Smooth muscle cell (in vitro differentiated cells): ENCODE data around the gene TBC1D2. TPM values are rescaled to one million over a fixed set of nuclear protein-coding genes. Genes with fewer than 3 reads are reported as not detected.

Source experiments
- DNase-seq: peaks from one replicate; lab custom pipeline; 2025; ENCODE audit not compliant: unreplicated experiment; lab: John Stamatoyannopoulos, UW
- H2AFZ ChIP-seq: fragments of 200-600 bp; sonication (generic); 2 replicates; pipeline ENCODE4 v1.6.0; 2016; ENCODE audit warnings: antibody characterized with exemption, low read depth, mild to moderate bottlenecking
- H3F3A ChIP-seq: fragments of 200-600 bp; sonication (generic); 2 replicates; pipeline ENCODE4 v1.6.0; 2017; ENCODE audit warnings: antibody characterized with exemption, low read depth
- H3K27ac ChIP-seq: fragments of 200-600 bp; sonication (generic); 2 replicates; pipeline ENCODE4 v1.5.1; 2016; ENCODE audit warnings: low read depth, mild to moderate bottlenecking
- H3K27me3 ChIP-seq: fragments of 200-600 bp; sonication (generic); 2 replicates; pipeline ENCODE4 v1.6.1; 2016; ENCODE audit warnings: low read depth, mild to moderate bottlenecking
- H3K36me3 ChIP-seq: fragments of 200-600 bp; sonication (generic); 2 replicates; pipeline ENCODE4 v1.5.1; 2016; ENCODE audit warnings: low read depth
- H3K4me1 ChIP-seq: fragments of 200-600 bp; sonication (generic); 2 replicates; pipeline ENCODE4 v1.5.1; 2016; ENCODE audit warnings: low read depth
- H3K4me2 ChIP-seq: fragments of 200-600 bp; sonication (generic); 2 replicates; pipeline ENCODE4 v1.6.0; 2016; ENCODE audit warnings: mild to moderate bottlenecking
- H3K4me3 ChIP-seq: fragments of 200-600 bp; sonication (generic); 2 replicates; pipeline ENCODE4 v1.5.1; 2016; ENCODE audit warnings: mild to moderate bottlenecking
- H3K79me2 ChIP-seq: fragments of 200-600 bp; sonication (generic); 2 replicates; pipeline ENCODE4 v1.6.0; 2016; ENCODE audit warnings: low read depth, mild to moderate bottlenecking
- H3K9ac ChIP-seq: fragments of 200-600 bp; sonication (generic); 2 replicates; pipeline ENCODE4 v1.6.0; 2016; ENCODE audit warnings: low read depth
- H3K9me3 ChIP-seq: fragments of 200-600 bp; sonication (generic); replicated peaks from 2 replicates; pipeline ENCODE4 v1.5.1; 2016; ENCODE audit warnings: low read depth
- H4K20me1 ChIP-seq: fragments of 200-600 bp; sonication (generic); 2 replicates; pipeline ENCODE4 v1.6.0; 2016; ENCODE audit warnings: low read depth
- WGBS: methylation state at CpG from one replicate; pipeline ENCODE4 v1.1.7; 2016; ENCODE audit warnings: low lambda C conversion rate; 5-methylcytosine and 5-hydroxymethylcytosine counted together
- polyA plus RNA-seq: library from polyadenylated mRNA; unstranded; fragments of >200 nt; fragmentation: Nextera tagmentation; extraction: Ambion mirVana; gene quantifications from 2 replicates; pipeline ENCODE4 v1.2.1, GENCODE V29; 2016
- total RNA-seq: library from RNA; depleted of rRNA; stranded (reverse); fragments of >200 nt; gene quantifications from 2 replicates; pipeline ENCODE4 v1.2.3, GENCODE V29; 2014
- TF ChIP-seq, protein P1 (sequence below): fragments of 200-600 bp; sonication (generic); IDR thresholded peaks from 2 replicates; pipeline ENCODE4 v1.5.1; 2017; ENCODE audit warnings: borderline replicate concordance, mild to moderate bottlenecking, antibody characterized with exemption; ENCODE audit not compliant: insufficient read depth, poor library complexity, severe bottlenecking

Gene TBC1D2
- total and polyA plus RNA-seq, 2 experiments from 2014 or later: 7.7 to 8.6 TPM

DNA sequence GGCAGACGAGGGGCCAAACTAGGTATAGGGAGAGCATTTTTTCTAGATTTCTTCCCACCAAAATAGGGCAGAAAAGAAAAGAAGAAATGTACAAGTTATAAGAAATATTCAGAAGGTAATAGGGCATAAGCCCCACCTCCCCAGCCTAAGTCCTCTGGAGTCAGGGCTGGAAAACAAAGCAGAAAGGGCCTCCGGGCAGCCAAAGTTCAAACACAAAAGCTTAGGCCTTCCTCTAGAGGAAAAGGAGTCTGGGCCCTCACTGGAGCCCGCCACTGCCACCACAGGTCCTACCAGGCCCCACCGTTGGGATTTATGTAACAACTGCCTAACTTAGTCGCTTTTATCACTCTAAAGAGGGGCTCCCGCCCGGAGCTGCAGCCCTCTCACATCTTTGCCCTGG is 27.6 kb downstream of the TBC1D2 start:
- Histone ChIP-seq H3K9me3 (no peaks in the 10 kb centered on the region), H3K4me2 (no peak overlapping the region), H3K4me1 (peaks cover 8% of the 10 kb centered on the region), H2AFZ (no peak overlapping the region), H3F3A (no peaks in the 10 kb centered on the region), H3K9ac (no peak overlapping the region), H4K20me1 (no peaks in the 10 kb centered on the region), H3K27me3 (no peaks in the 10 kb centered on the region), H3K27ac (no peak overlapping the region), H3K79me2 (no peaks in the 10 kb centered on the region), H3K4me3 (no peak overlapping the region), H3K36me3 (no peaks in the 10 kb centered on the region)
- no peak for DNase-seq
- TF ChIP-seq, protein P1, sequence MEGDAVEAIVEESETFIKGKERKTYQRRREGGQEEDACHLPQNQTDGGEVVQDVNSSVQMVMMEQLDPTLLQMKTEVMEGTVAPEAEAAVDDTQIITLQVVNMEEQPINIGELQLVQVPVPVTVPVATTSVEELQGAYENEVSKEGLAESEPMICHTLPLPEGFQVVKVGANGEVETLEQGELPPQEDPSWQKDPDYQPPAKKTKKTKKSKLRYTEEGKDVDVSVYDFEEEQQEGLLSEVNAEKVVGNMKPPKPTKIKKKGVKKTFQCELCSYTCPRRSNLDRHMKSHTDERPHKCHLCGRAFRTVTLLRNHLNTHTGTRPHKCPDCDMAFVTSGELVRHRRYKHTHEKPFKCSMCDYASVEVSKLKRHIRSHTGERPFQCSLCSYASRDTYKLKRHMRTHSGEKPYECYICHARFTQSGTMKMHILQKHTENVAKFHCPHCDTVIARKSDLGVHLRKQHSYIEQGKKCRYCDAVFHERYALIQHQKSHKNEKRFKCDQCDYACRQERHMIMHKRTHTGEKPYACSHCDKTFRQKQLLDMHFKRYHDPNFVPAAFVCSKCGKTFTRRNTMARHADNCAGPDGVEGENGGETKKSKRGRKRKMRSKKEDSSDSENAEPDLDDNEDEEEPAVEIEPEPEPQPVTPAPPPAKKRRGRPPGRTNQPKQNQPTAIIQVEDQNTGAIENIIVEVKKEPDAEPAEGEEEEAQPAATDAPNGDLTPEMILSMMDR: no peak
- 83% methylated on average over 7 of the region's 7 CpGs for WGBS

DNA sequence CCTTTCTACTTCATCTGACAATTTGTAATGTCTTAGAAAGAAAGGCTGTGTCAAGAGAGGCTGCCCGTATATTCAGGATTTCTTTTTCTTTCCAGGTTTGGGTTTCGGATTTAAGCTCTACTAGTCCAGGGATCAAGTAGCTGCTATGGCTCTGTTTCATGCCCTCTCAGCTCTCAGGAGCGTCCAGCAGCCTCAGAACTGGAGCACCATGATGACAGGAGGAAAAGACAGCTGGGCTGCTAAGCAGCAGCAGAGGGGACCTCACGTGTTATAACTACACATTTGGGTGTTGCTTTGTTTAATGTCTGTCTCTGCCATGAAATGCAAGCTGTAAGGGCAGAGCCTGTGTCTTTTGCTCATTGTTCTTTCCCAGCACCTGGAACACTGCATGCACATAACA is 28.5 kb downstream of the TBC1D2 start:
- Histone ChIP-seq H3K4me2 (no peak overlapping the region), H3K4me1 (peaks cover 8% of the 10 kb centered on the region), H3F3A (no peaks in the 10 kb centered on the region), H3K27me3 (no peaks in the 10 kb centered on the region), H3K79me2 (no peaks in the 10 kb centered on the region), H4K20me1 (no peaks in the 10 kb centered on the region), H3K9ac (no peak overlapping the region), H3K9me3 (no peaks in the 10 kb centered on the region), H3K4me3 (no peak overlapping the region), H3K36me3 (no peaks in the 10 kb centered on the region), H3K27ac (no peak overlapping the region), H2AFZ (no peak overlapping the region)
- 93% methylated on average over 4 of the region's 4 CpGs for WGBS
- no peak for DNase-seq
- TF ChIP-seq, protein P1: no peak

DNA sequence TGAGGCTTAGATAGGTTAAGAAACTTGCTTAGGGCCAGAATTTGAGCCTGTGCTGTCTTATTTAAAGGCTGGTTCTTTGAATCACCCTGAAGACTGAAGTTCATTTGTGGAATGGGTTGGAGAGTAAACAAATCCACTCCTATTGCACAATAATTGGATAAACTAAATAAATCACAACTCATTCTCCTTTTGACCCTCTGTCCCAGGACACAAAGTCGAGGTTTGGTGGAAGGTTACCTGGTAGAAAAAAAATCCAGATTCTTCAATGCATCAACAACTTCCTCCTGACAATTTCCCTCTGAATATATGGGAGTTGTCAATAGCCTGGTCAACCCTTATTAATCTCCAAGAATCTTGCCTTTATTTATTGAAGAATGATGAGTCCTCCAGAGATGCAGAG is 28.9 kb downstream of the TBC1D2 start:
- Histone ChIP-seq H3K27me3 (no peaks in the 10 kb centered on the region), H3K4me2 (no peak overlapping the region), H2AFZ (no peak overlapping the region), H3K4me3 (no peak overlapping the region), H3K9me3 (no peaks in the 10 kb centered on the region), H3K79me2 (no peaks in the 10 kb centered on the region), H3K27ac (no peak overlapping the region), H4K20me1 (no peaks in the 10 kb centered on the region), H3F3A (no peaks in the 10 kb centered on the region), H3K9ac (no peak overlapping the region), H3K4me1 (peaks cover 8% of the 10 kb centered on the region), H3K36me3 (no peaks in the 10 kb centered on the region)
- TF ChIP-seq, protein P1: no peak
- no peak for DNase-seq
- 89% methylated on average over 1 of the region's 1 CpG for WGBS

DNA sequence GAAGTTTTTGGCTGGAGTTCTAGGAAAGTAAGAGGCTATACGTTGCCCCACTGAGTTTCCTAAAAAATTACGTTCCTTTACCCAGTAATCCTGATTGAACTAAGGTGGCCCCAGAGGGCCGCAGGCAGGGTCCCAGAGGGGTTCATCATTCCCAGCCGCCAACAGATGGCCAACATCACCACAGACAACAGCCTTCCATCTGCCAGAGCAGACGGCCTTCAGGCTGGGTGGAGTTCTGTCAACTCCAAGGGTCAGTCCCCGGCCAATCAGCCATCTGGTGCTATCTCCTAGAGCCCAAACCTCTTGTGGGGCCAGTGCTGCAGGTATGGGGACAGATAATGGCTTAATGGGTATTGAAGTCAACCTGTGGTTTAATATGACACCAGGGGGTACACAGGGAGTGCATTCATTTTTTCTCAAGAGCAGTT is 30.4 kb downstream of the TBC1D2 start:
- Histone ChIP-seq H2AFZ (no peak overlapping the region), H3K9me3 (no peaks in the 10 kb centered on the region), H3F3A (no peaks in the 10 kb centered on the region), H3K79me2 (no peaks in the 10 kb centered on the region), H3K4me3 (no peak overlapping the region), H4K20me1 (no peaks in the 10 kb centered on the region), H3K36me3 (no peaks in the 10 kb centered on the region), H3K9ac (no peak overlapping the region), H3K27ac (no peak overlapping the region), H3K4me1 (peaks cover 8% of the 10 kb centered on the region), H3K4me2 (no peak overlapping the region), H3K27me3 (no peaks in the 10 kb centered on the region)
- no peak for DNase-seq
- TF ChIP-seq, protein P1: no peak
- 91% methylated on average over 6 of the region's 6 CpGs for WGBS
